HepG2 (cell line): ENCODE results near the gene IRAK2. TPM values are rescaled to one million over a fixed set of nuclear protein-coding genes. Genes with fewer than 3 reads are reported as not detected.
A peak's percentile ranks its signal among the peaks of the same experiment; 100 is the strongest.

Experiments used
- GATAD1 ChIP-seq: IDR thresholded peaks from 2 replicates; pipeline ENCODE4 v1.6.1; 2016; ENCODE audit warnings: missing genetic modification reagents, missing compliant biosample characterization
- HBP1 ChIP-seq: IDR thresholded peaks from 2 replicates; pipeline ENCODE4 v1.6.1; 2016; ENCODE audit warnings: low read depth, control low read depth
- HNRNPL ChIP-seq: fragments of 200-400 bp; formaldehyde crosslinking; IDR thresholded peaks from 2 replicates; pipeline ENCODE4 v1.6.1; 2017; ENCODE audit warnings: mild to moderate bottlenecking, low read depth, low read length
- MTERF4 ChIP-seq: sonication (generic); formaldehyde crosslinking; IDR thresholded peaks from 2 replicates; pipeline ENCODE4 v1.8.0; 2023; ENCODE audit warnings: mild to moderate bottlenecking, missing genetic modification reagents
- RBAK ChIP-seq: sonication (generic); formaldehyde crosslinking; IDR thresholded peaks from 2 replicates; pipeline ENCODE4 v1.5.1; 2020; ENCODE audit warnings: mild to moderate bottlenecking, missing genetic modification reagents
- RCOR2 ChIP-seq: IDR thresholded peaks from 2 replicates; pipeline ENCODE4 v1.6.1; 2016; ENCODE audit warnings: missing biosample characterization, missing genetic modification reagents
- TFDP1 ChIP-seq: IDR thresholded peaks from 2 replicates; pipeline ENCODE4 v1.6.1; 2016; ENCODE audit warnings: missing compliant biosample characterization, missing genetic modification reagents, borderline replicate concordance
- ZBTB2 ChIP-seq: sonication (generic); formaldehyde crosslinking; IDR thresholded peaks from 2 replicates; pipeline ENCODE4 v1.8.0; 2022; ENCODE audit warnings: low read depth, missing genetic modification reagents
- ZBTB26 ChIP-seq: IDR thresholded peaks from 2 replicates; pipeline ENCODE4 v1.6.1; 2016; ENCODE audit warnings: missing compliant biosample characterization, missing genetic modification reagents, borderline replicate concordance
- ZFP62 ChIP-seq: sonication (generic); formaldehyde crosslinking; IDR thresholded peaks from 2 replicates; pipeline ENCODE4 v1.4.0; 2020; ENCODE audit warnings: missing genetic modification reagents
- ZNF121 ChIP-seq: sonication (generic); formaldehyde crosslinking; IDR thresholded peaks from 2 replicates; pipeline ENCODE4 v1.5.0; 2020; ENCODE audit warnings: mild to moderate bottlenecking, missing genetic modification reagents
- ZNF235 ChIP-seq: sonication (generic); formaldehyde crosslinking; IDR thresholded peaks from 2 replicates; pipeline ENCODE4 v1.8.1; 2023; ENCODE audit warnings: mild to moderate bottlenecking, missing genetic modification reagents, borderline replicate concordance
- ZNF512B ChIP-seq: sonication (generic); formaldehyde crosslinking; IDR thresholded peaks from 2 replicates; pipeline ENCODE4 v1.5.1; 2020; ENCODE audit warnings: missing genetic modification reagents, mild to moderate bottlenecking, borderline replicate concordance
- ZNF563 ChIP-seq: sonication (generic); formaldehyde crosslinking; IDR thresholded peaks from 2 replicates; pipeline ENCODE4 v1.8.0; 2022; ENCODE audit warnings: mild to moderate bottlenecking, moderate library complexity, missing genetic modification reagents
- ZNF691 ChIP-seq: sonication (generic); formaldehyde crosslinking; IDR thresholded peaks from 2 replicates; pipeline ENCODE4 v1.4.0; 2020; ENCODE audit warnings: missing genetic modification reagents, low read depth, mild to moderate bottlenecking, borderline replicate concordance
- ZNF780A ChIP-seq: sonication (generic); formaldehyde crosslinking; IDR thresholded peaks from 2 replicates; pipeline ENCODE4 v1.8.0; 2022; ENCODE audit warnings: mild to moderate bottlenecking, missing genetic modification reagents, moderate library complexity
- ZNF878 ChIP-seq: sonication (generic); formaldehyde crosslinking; IDR thresholded peaks from 2 replicates; pipeline ENCODE4 v1.8.1; 2023; ENCODE audit warnings: mild to moderate bottlenecking, missing genetic modification reagents, moderate library complexity
- polyA plus RNA-seq, 8 experiments: library from polyadenylated mRNA; depleted of rRNA in 3 of 8; stranded (reverse) in 7 of 8; unstranded in 1 of 8; fragments of >200 nt; fragmentation: Illumina TruSeq in 4 of 8; extraction: Trizol in 4 of 8; gene quantifications; 2 replicates each; pipeline versions ENCODE4 v1.2.1 to v1.2.3, GENCODE V29; 2011 to 2016; ENCODE audit warnings: low read depth in 4 of 8, missing spikeins in 1 of 8, mixed read lengths in 1 of 8; ENCODE audit not compliant: insufficient read depth in 1 of 8
- total RNA-seq, 5 experiments: library from RNA; depleted of rRNA; stranded (reverse); fragments of >200 nt; fragmentation: Illumina TruSeq; extraction: Trizol; gene quantifications; 2 replicates each; pipeline ENCODE4 v1.2.3, GENCODE V29; 2016; ENCODE audit warnings: low read depth in 1 of 5

The IRAK2 gene
- total and polyA plus RNA-seq, 2 of the 13 experiments (the other 11 are each of a cell fraction or from before 2014, with no cell fraction given): 13.1 to 23.3 TPM

- TF ChIP-seq ZNF691 (CRISPR knock-in tag) (peak; percentile 47; the same call in 1 of the 2 replicates), ZNF563 (CRISPR knock-in tag) (0 out of 2 replicates have a peak, but pooled peaks have one; percentile 70), HNRNPL (0 out of 2 replicates have a peak, but pooled peaks have one; percentile 38), GATAD1 (CRISPR knock-in tag) (peak; percentile 87), ZNF512B (no peak), ZNF121 (CRISPR knock-in tag) (no peak), ZNF878 (CRISPR knock-in tag) (no peak), ZFP62 (no peak), RCOR2 (CRISPR knock-in tag) (no peak), ZNF780A (CRISPR knock-in tag) (no peak; the same call in 1 of the 2 replicates), ZBTB26 (CRISPR knock-in tag) (no peak), ZNF235 (CRISPR knock-in tag) (no peak), RBAK (CRISPR knock-in tag) (no peak), TFDP1 (CRISPR knock-in tag) (0 out of 2 replicates have a peak, but pooled peaks have one; percentile 39), HBP1 (CRISPR knock-in tag) (0 out of 2 replicates have a peak, but pooled peaks have one; percentile 20), ZBTB2 (CRISPR knock-in tag) (peak; percentile 42; the same call in 1 of the 2 replicates), MTERF4 (no peak; the same call in 1 of the 2 replicates)
These were observed 49.2 kb upstream of the IRAK2 start, which contains the start of gene BRK1 (continued) for GRCh38 chr3:10115326-10116137.
